ENCODE results near the gene RLN2. TPM values are rescaled to one million over a fixed set of nuclear protein-coding genes. Genes with fewer than 3 reads are reported as not detected.
"Not testable (repeated sequence)": the region's sequence is repeated elsewhere in the genome, so short reads cannot be mapped to it uniquely, and the experiment has no call there.

Gene RLN2
- total RNA-seq, 1 experiment from 2014 or later = not detected

DNA sequence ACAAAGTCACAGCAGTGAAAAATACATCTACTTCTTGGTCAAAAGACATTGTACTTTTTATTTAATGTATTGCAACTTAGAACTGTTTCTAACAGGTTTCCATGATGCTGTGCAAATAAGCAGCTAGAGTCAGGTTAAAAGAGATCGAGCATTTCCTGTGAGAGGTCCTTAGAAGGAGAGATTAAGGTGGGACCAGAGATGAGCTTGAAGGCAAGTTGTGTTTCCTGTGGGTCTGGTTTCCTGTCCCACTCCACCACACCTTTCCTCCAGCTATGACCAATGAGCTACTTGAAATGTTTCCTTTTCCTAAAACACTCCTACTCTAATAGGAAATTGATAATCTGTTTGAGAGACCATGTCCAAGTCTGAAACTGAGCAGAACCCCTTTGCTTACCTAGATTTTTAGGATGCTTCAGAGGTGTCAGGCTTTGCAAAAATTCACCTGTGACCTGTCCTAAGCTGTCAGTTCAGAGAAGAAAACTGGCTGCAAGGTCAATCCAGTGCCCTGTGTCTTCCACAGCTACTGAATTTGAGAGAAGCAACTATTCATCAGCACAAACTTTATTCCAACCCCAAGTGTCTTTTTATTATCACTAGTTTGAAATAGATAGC lies 48.2 kb upstream of the RLN2 start:
- Histone ChIP-seq H3K9me3 (ENCODE audit: control insufficient read depth in 1 of 2, insufficient read depth in 1 of 2, low read depth in 1 of 2, low read length in 2 of 2) (no peaks in the 10 kb centered on the region), H3K36me3 (ENCODE audit: control insufficient read depth in 1 of 2, insufficient read depth in 2 of 2, low read length in 2 of 2) (no peaks in the 10 kb centered on the region), H3K27ac (ENCODE audit: low read depth, low read length) (no peak overlapping the region), H4K20me1 (ENCODE audit: insufficient read depth) (no peaks in the 10 kb centered on the region), H3K9ac (ENCODE audit: low read length) (no peak overlapping the region), H2AFZ (ENCODE audit: low read depth, low read length, poor library complexity, severe bottlenecking) (no peak overlapping the region), H3K4me3 (replicated peaks in 1 of 2; ENCODE audit: low read depth in 1 of 2, low read length in 2 of 2) (no peak overlapping the region), H3K79me2 (ENCODE audit: insufficient read depth, low read length) (no peaks in the 10 kb centered on the region), H3K4me2 (ENCODE audit: low read length) (no peak overlapping the region), H3K9me2 (ENCODE audit: insufficient read depth) (no peaks in the 10 kb centered on the region), H3K4me1 (ENCODE audit: control insufficient read depth in 1 of 2, insufficient read depth in 2 of 2, low read length in 2 of 2) (no peaks in the 10 kb centered on the region), H3K27me3 (ENCODE audit: insufficient read depth, low read length) (no peaks in the 10 kb centered on the region)
- ChIA-PET POLR2A (no interaction called here), CTCF (no interaction called here), RAD21 (ENCODE audit: low non-redundant PET in 1 of 2, low total read pairs in 2 of 2, uncharacterized antibody in 2 of 2, unreplicated experiment in 2 of 2) (no interaction called here)
- DNase-seq (ENCODE audit: low read depth, low spot score) = no peak
- ATAC-seq = no peak
- intact Hi-C loops (cut with micrococcal nuclease) = no loop called here
- BruUV-seq (replicated peaks) = no TSS peak
- no peak for TF ChIP-seq CEBPB (IDR thresholded peaks at IDR 0.05; ENCODE audit: low read depth)
- TF ChIP-seq, protein P1, sequence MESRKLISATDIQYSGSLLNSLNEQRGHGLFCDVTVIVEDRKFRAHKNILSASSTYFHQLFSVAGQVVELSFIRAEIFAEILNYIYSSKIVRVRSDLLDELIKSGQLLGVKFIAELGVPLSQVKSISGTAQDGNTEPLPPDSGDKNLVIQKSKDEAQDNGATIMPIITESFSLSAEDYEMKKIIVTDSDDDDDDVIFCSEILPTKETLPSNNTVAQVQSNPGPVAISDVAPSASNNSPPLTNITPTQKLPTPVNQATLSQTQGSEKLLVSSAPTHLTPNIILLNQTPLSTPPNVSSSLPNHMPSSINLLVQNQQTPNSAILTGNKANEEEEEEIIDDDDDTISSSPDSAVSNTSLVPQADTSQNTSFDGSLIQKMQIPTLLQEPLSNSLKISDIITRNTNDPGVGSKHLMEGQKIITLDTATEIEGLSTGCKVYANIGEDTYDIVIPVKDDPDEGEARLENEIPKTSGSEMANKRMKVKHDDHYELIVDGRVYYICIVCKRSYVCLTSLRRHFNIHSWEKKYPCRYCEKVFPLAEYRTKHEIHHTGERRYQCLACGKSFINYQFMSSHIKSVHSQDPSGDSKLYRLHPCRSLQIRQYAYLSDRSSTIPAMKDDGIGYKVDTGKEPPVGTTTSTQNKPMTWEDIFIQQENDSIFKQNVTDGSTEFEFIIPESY (IDR thresholded peaks at IDR 0.05; ENCODE audit: extremely low read depth, insufficient replicate concordance, low read length) = no peak
- no peak for TF ChIP-seq RAD21 (IDR thresholded peaks at IDR 0.05; ENCODE audit: low read depth)
- TF ChIP-seq YY1 (IDR thresholded peaks at IDR 0.05; ENCODE audit: extremely low read depth, insufficient replicate concordance, low read depth, low read length) = no peak
- TF ChIP-seq, protein P2, sequence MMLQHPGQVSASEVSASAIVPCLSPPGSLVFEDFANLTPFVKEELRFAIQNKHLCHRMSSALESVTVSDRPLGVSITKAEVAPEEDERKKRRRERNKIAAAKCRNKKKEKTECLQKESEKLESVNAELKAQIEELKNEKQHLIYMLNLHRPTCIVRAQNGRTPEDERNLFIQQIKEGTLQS (IDR thresholded peaks at IDR 0.05) = no peak
- TF ChIP-seq POLR2AphosphoS5 (IDR thresholded peaks at IDR 0.05; ENCODE audit: low read depth, low read length) = no peak
- TF ChIP-seq, protein P3, sequence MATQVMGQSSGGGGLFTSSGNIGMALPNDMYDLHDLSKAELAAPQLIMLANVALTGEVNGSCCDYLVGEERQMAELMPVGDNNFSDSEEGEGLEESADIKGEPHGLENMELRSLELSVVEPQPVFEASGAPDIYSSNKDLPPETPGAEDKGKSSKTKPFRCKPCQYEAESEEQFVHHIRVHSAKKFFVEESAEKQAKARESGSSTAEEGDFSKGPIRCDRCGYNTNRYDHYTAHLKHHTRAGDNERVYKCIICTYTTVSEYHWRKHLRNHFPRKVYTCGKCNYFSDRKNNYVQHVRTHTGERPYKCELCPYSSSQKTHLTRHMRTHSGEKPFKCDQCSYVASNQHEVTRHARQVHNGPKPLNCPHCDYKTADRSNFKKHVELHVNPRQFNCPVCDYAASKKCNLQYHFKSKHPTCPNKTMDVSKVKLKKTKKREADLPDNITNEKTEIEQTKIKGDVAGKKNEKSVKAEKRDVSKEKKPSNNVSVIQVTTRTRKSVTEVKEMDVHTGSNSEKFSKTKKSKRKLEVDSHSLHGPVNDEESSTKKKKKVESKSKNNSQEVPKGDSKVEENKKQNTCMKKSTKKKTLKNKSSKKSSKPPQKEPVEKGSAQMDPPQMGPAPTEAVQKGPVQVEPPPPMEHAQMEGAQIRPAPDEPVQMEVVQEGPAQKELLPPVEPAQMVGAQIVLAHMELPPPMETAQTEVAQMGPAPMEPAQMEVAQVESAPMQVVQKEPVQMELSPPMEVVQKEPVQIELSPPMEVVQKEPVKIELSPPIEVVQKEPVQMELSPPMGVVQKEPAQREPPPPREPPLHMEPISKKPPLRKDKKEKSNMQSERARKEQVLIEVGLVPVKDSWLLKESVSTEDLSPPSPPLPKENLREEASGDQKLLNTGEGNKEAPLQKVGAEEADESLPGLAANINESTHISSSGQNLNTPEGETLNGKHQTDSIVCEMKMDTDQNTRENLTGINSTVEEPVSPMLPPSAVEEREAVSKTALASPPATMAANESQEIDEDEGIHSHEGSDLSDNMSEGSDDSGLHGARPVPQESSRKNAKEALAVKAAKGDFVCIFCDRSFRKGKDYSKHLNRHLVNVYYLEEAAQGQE (IDR thresholded peaks at IDR 0.05; ENCODE audit: low read depth) = no peak

DNA sequence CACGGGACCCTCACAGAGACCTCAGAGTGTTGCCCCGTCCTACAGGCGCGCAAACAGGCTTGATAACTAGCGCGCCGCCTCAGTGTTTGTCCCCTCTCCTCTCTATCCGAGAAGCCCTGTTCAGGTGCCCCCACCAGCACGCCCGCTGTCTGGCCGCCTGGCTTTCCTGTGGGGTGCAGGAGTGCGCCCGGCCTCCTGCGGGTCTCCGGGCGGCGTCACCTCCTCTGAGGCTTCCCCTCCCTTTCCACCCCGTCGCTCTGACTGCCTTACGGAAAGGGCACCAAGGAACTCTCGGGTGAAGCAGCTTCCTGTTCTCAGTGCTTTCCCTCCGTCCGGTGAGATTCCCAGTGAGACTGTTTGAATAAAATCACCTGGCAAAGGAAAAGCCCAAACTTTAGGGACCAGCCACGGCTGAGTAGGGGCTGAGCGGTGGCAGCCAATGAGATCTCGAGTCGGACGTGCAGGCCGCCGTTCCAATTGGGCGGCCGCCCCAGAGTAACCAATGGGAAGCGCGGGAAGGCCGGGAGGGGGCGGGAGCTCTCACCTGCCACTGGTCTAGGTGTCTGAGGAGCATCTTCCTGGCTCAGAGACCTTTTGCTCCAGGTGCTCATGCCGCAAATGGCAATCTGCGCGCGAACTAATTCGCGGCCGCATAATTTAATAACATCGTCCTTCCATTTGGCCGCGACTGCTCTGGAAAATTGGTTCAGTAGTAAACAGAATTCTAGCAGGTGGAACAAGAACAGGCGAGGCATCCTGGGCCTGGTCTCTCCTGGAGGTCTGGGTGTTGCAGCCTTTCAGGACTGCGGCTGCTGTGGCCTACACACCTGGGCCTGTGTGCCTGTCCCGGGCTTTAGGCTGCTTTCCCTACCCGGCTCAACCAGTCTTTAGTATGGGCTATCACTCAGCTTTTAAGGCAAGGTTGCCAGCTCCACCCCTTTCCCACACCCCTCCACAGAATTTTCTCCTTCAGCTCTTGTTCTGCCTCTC lies 34.8 kb upstream of the RLN2 start, which contains the start of gene RLN1:
Gene RLN1 (minus strand): TSS at position 885 of the 990 bp plus-strand sequence. CDS start 130 bp downstream, at position 755.
- H3K4me3 ChIP-seq (replicated peaks in 1 of 2; ENCODE audit: low read depth in 1 of 2, low read length in 2 of 2); CTCF ChIA-PET; H3K9me3 ChIP-seq (ENCODE audit: control insufficient read depth in 1 of 2, insufficient read depth in 1 of 2, low read depth in 1 of 2, low read length in 2 of 2); H3K27ac ChIP-seq (ENCODE audit: low read depth, low read length); H3K9ac ChIP-seq (ENCODE audit: low read length); H3K79me2 ChIP-seq (ENCODE audit: insufficient read depth, low read length); DNase-seq (ENCODE audit: low read depth, low spot score); H4K20me1 ChIP-seq (ENCODE audit: insufficient read depth); H3K27me3 ChIP-seq (ENCODE audit: insufficient read depth, low read length); intact Hi-C loops (cut with micrococcal nuclease); BruUV-seq (replicated peaks); POLR2A ChIA-PET; H3K4me1 ChIP-seq (ENCODE audit: control insufficient read depth in 1 of 2, insufficient read depth in 2 of 2, low read length in 2 of 2); H3K36me3 ChIP-seq (ENCODE audit: control insufficient read depth in 1 of 2, insufficient read depth in 2 of 2, low read length in 2 of 2); RAD21 ChIA-PET (ENCODE audit: low non-redundant PET in 1 of 2, low total read pairs in 2 of 2, uncharacterized antibody in 2 of 2, unreplicated experiment in 2 of 2); H3K9me2 ChIP-seq (ENCODE audit: insufficient read depth): not testable (repeated sequence)
- Histone ChIP-seq H2AFZ (ENCODE audit: low read depth, low read length, poor library complexity, severe bottlenecking) (peak within 1 kb of the TSS; percentile 68), H3K4me2 (ENCODE audit: low read length) (peak within 1 kb of the TSS; percentile 13)
- ATAC-seq = peak; percentile 99

All from HCT116 (cell line).